ENCODE results near the gene DHODH. TPM values are rescaled to one million over a fixed set of nuclear protein-coding genes. Genes with fewer than 3 reads are reported as not detected.

The DHODH gene
- total and polyA plus RNA-seq, 2 experiments from 2014 or later = 10.7 to 15.1 TPM

DNA sequence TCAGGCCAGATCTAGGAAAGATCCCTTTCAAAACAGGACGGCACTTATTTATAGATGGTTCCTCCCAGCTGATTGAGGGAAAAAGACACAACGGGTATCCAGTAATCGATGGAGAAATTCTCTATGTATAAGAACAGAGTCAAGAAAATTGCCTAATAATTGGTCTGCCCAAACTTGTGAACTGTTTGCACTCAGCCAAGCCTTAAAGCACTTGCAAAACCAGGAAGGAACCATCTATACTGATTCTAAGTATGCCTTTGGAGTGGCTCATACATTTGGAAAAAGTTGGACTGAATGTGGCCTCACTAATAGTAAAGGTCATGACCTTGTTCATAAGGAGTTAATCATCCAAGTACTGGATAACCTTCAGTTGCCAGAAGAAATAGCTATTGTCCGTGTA is 60.4 kb downstream of the DHODH start:
- no peak overlapping the region for H3K4me3 Mint-ChIP-seq
- H3K9me3 Mint-ChIP-seq = peaks cover 10% of the 10 kb centered on the region
- H3K4me1 ChIP-seq (ENCODE audit: insufficient read depth) = no peaks in the 10 kb centered on the region
- no peak for DNase-seq (ENCODE audit: low spot score)
- no peak overlapping the region for H3K27ac Mint-ChIP-seq
- H3K4me1 Mint-ChIP-seq = no peaks in the 10 kb centered on the region; the same call in 2 of the 3 replicates
- H3K9me2 ChIP-seq (ENCODE audit: insufficient read depth) = no peaks in the 10 kb centered on the region
- H4K20me1 ChIP-seq (replicated peaks; ENCODE audit: insufficient read depth) = no peaks in the 10 kb centered on the region
- H3K4me2 ChIP-seq = no peak overlapping the region
- H2AFZ ChIP-seq = no peak overlapping the region
- H3K36me3 Mint-ChIP-seq (ENCODE audit: low read depth) = no peaks in the 10 kb centered on the region
- no peaks in the 10 kb centered on the region for H3K36me3 ChIP-seq (ENCODE audit: insufficient read depth)
- no peaks in the 10 kb centered on the region for H3K27me3 Mint-ChIP-seq (ENCODE audit: insufficient read depth, low read depth, poor library complexity)
- H3F3A ChIP-seq (replicated peaks; ENCODE audit: low read depth) = no peaks in the 10 kb centered on the region
- H3K27me3 ChIP-seq (ENCODE audit: insufficient read depth) = no peaks in the 10 kb centered on the region
- no peaks in the 10 kb centered on the region for H3K79me2 ChIP-seq (replicated peaks; ENCODE audit: insufficient read depth)
- H3K4me3 ChIP-seq = no peak overlapping the region
- no peak overlapping the region for H3K27ac ChIP-seq (ENCODE audit: low read depth)
- no peak for ATAC-seq
- TF ChIP-seq CREB1 (CRISPR knock-in tag; IDR thresholded peaks at IDR 0.05; ENCODE audit: low read depth) (no peak), EZH2phosphoT487 (IDR thresholded peaks at IDR 0.05; ENCODE audit: unreplicated experiment) (no peak), STAT1 (IDR thresholded peaks at IDR 0.05; ENCODE audit: unreplicated experiment) (no peak), POLR2AphosphoS5 (IDR thresholded peaks at IDR 0.05; ENCODE audit: low read depth) (no peak), JUNB (IDR thresholded peaks at IDR 0.05; ENCODE audit: unreplicated experiment) (no peak), NANOG (IDR thresholded peaks at IDR 0.05; ENCODE audit: borderline replicate concordance) (no peak), EZH2 (IDR thresholded peaks at IDR 0.05; ENCODE audit: low read depth, unreplicated experiment) (no peak), ZNF331 (CRISPR knock-in tag; IDR thresholded peaks at IDR 0.05; ENCODE audit: low read depth) (no peak), ZNF114 (CRISPR knock-in tag; IDR thresholded peaks at IDR 0.05) (no peak)
- TF ChIP-seq, protein P1, sequence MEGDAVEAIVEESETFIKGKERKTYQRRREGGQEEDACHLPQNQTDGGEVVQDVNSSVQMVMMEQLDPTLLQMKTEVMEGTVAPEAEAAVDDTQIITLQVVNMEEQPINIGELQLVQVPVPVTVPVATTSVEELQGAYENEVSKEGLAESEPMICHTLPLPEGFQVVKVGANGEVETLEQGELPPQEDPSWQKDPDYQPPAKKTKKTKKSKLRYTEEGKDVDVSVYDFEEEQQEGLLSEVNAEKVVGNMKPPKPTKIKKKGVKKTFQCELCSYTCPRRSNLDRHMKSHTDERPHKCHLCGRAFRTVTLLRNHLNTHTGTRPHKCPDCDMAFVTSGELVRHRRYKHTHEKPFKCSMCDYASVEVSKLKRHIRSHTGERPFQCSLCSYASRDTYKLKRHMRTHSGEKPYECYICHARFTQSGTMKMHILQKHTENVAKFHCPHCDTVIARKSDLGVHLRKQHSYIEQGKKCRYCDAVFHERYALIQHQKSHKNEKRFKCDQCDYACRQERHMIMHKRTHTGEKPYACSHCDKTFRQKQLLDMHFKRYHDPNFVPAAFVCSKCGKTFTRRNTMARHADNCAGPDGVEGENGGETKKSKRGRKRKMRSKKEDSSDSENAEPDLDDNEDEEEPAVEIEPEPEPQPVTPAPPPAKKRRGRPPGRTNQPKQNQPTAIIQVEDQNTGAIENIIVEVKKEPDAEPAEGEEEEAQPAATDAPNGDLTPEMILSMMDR (conservative IDR thresholded peaks at IDR 0.05; ENCODE audit: low read depth in 2 of 2) = no peak
- TF ChIP-seq, protein P2, sequence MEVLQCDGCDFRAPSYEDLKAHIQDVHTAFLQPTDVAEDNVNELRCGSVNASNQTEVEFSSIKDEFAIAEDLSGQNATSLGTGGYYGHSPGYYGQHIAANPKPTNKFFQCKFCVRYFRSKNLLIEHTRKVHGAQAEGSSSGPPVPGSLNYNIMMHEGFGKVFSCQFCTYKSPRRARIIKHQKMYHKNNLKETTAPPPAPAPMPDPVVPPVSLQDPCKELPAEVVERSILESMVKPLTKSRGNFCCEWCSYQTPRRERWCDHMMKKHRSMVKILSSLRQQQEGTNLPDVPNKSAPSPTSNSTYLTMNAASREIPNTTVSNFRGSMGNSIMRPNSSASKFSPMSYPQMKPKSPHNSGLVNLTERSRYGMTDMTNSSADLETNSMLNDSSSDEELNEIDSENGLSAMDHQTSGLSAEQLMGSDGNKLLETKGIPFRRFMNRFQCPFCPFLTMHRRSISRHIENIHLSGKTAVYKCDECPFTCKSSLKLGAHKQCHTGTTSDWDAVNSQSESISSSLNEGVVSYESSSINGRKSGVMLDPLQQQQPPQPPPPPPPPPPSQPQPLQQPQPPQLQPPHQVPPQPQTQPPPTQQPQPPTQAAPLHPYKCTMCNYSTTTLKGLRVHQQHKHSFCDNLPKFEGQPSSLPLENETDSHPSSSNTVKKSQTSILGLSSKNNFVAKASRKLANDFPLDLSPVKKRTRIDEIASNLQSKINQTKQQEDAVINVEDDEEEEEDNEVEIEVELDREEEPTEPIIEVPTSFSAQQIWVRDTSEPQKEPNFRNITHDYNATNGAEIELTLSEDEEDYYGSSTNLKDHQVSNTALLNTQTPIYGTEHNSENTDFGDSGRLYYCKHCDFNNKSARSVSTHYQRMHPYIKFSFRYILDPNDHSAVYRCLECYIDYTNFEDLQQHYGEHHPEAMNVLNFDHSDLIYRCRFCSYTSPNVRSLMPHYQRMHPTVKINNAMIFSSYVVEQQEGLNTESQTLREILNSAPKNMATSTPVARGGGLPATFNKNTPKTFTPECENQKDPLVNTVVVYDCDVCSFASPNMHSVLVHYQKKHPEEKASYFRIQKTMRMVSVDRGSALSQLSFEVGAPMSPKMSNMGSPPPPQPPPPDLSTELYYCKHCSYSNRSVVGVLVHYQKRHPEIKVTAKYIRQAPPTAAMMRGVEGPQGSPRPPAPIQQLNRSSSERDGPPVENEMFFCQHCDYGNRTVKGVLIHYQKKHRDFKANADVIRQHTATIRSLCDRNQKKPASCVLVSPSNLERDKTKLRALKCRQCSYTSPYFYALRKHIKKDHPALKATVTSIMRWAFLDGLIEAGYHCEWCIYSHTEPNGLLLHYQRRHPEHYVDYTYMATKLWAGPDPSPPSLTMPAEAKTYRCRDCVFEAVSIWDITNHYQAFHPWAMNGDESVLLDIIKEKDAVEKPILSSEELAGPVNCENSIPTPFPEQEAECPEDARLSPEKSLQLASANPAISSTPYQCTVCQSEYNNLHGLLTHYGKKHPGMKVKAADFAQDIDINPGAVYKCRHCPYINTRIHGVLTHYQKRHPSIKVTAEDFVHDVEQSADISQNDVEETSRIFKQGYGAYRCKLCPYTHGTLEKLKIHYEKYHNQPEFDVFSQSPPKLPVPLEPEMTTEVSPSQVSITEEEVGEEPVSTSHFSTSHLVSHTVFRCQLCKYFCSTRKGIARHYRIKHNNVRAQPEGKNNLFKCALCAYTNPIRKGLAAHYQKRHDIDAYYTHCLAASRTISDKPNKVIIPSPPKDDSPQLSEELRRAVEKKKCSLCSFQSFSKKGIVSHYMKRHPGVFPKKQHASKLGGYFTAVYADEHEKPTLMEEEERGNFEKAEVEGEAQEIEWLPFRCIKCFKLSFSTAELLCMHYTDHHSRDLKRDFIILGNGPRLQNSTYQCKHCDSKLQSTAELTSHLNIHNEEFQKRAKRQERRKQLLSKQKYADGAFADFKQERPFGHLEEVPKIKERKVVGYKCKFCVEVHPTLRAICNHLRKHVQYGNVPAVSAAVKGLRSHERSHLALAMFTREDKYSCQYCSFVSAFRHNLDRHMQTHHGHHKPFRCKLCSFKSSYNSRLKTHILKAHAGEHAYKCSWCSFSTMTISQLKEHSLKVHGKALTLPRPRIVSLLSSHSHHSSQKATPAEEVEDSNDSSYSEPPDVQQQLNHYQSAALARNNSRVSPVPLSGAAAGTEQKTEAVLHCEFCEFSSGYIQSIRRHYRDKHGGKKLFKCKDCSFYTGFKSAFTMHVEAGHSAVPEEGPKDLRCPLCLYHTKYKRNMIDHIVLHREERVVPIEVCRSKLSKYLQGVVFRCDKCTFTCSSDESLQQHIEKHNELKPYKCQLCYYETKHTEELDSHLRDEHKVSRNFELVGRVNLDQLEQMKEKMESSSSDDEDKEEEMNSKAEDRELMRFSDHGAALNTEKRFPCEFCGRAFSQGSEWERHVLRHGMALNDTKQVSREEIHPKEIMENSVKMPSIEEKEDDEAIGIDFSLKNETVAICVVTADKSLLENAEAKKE (CRISPR knock-in tag; IDR thresholded peaks at IDR 0.05) = no peak
- TF ChIP-seq, protein P3, sequence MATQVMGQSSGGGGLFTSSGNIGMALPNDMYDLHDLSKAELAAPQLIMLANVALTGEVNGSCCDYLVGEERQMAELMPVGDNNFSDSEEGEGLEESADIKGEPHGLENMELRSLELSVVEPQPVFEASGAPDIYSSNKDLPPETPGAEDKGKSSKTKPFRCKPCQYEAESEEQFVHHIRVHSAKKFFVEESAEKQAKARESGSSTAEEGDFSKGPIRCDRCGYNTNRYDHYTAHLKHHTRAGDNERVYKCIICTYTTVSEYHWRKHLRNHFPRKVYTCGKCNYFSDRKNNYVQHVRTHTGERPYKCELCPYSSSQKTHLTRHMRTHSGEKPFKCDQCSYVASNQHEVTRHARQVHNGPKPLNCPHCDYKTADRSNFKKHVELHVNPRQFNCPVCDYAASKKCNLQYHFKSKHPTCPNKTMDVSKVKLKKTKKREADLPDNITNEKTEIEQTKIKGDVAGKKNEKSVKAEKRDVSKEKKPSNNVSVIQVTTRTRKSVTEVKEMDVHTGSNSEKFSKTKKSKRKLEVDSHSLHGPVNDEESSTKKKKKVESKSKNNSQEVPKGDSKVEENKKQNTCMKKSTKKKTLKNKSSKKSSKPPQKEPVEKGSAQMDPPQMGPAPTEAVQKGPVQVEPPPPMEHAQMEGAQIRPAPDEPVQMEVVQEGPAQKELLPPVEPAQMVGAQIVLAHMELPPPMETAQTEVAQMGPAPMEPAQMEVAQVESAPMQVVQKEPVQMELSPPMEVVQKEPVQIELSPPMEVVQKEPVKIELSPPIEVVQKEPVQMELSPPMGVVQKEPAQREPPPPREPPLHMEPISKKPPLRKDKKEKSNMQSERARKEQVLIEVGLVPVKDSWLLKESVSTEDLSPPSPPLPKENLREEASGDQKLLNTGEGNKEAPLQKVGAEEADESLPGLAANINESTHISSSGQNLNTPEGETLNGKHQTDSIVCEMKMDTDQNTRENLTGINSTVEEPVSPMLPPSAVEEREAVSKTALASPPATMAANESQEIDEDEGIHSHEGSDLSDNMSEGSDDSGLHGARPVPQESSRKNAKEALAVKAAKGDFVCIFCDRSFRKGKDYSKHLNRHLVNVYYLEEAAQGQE (IDR thresholded peaks at IDR 0.05; ENCODE audit: unreplicated experiment) = no peak
- TF ChIP-seq, protein P4, sequence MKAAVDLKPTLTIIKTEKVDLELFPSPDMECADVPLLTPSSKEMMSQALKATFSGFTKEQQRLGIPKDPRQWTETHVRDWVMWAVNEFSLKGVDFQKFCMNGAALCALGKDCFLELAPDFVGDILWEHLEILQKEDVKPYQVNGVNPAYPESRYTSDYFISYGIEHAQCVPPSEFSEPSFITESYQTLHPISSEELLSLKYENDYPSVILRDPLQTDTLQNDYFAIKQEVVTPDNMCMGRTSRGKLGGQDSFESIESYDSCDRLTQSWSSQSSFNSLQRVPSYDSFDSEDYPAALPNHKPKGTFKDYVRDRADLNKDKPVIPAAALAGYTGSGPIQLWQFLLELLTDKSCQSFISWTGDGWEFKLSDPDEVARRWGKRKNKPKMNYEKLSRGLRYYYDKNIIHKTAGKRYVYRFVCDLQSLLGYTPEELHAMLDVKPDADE (IDR thresholded peaks at IDR 0.05) = no peak
